K562 (cell line): ENCODE measurements around the gene TSPAN18. TPM values are rescaled to one million over a fixed set of nuclear protein-coding genes. Genes with fewer than 3 reads are reported as not detected.

ENCODE experiments used
- ATAC-seq: fragments of 200-7000 bp; cut with Tn5 transposase; 3 replicates; pipeline ENCODE4 v1.9.1; 2020; ENCODE audit warnings: moderate library complexity
- BruUV-seq: library from RNA; stranded (reverse); fragments of 400-500 nt; replicated peaks from 2 replicates; lab custom pipeline; 2021; lab: Mats Ljungman, UMichigan
- CTCF ChIA-PET: fragments of 300-600 bp; formaldehyde crosslinking; extraction: SDS; loops from one replicate; lab custom pipeline; 2021; ENCODE audit warnings: low intra/inter-chr PET ratio; lab: Yijun Ruan, JAX
- POLR2A ChIA-PET: fragments of 300-600, 350-650 bp; sonication (Branson Sonifier 250); formaldehyde crosslinking; extraction: SDS; loops from one replicate; lab custom pipeline; 2021; ENCODE audit warnings: antibody characterized with exemption, inconsistent platforms; lab: Yijun Ruan, JAX
- DNase-seq, 4 experiments: peaks; one replicate each; pipeline versions ENCODE4 v3.0.0 to v3.0.0-alpha.2; 2011 to 2018; ENCODE audit warnings: low spot score in 3 of 4, mixed read lengths in 3 of 4; ENCODE audit errors: extremely low read depth in 1 of 4
- FAIRE-seq: peaks from 2 replicates; lab custom pipeline; 2011; peaks lifted over from hg19 to GRCh38; lab: Jason Lieb, UNC
- H2AFZ ChIP-seq: 2 replicates; pipeline ENCODE4 v1.6.0; 2011; ENCODE audit warnings: low read depth, low read length, control low read depth, inconsistent platforms
- H3K27ac ChIP-seq: fragments of 200-600 bp; 3 replicates; pipeline ENCODE4 v1.8.0; 2011; ENCODE audit warnings: low read depth, mild to moderate bottlenecking, control low read depth, inconsistent platforms, low read length, moderate library complexity, mixed read lengths; ENCODE audit errors: extremely low read depth
- H3K27me3 ChIP-seq, 2 experiments: fragments of 300-600 bp in 1 of 2; 2 replicates in 1 of 2; 3 replicates in 1 of 2; pipeline versions ENCODE4 v1.6.0 to v1.8.0; 2011; ENCODE audit warnings: inconsistent platforms in 2 of 2, low read length in 2 of 2, mild to moderate bottlenecking in 1 of 2, mixed read lengths in 1 of 2, moderate library complexity in 1 of 2; ENCODE audit not compliant: control insufficient read depth in 2 of 2, insufficient read depth in 2 of 2
- H3K36me3 ChIP-seq: fragments of 300-600 bp; 3 replicates; pipeline ENCODE4 v1.8.0; 2011; ENCODE audit warnings: mild to moderate bottlenecking, low read length, inconsistent platforms; ENCODE audit not compliant: control insufficient read depth, insufficient read depth
- H3K4me1 ChIP-seq, 2 experiments: fragments of 200-600 bp in 1 of 2; replicated peaks in 1 of 2; 2 replicates in 1 of 2; 3 replicates in 1 of 2; pipeline versions ENCODE4 v1.5.1 to v1.8.0; 2011; ENCODE audit warnings: inconsistent platforms in 2 of 2, low read length in 2 of 2, mild to moderate bottlenecking in 1 of 2, mixed read lengths in 1 of 2, moderate library complexity in 1 of 2; ENCODE audit not compliant: control insufficient read depth in 2 of 2, insufficient read depth in 2 of 2
- H3K4me2 ChIP-seq: 2 replicates; pipeline ENCODE4 v1.6.1; 2011; ENCODE audit warnings: low read length, control low read depth, inconsistent platforms, mixed read lengths; ENCODE audit not compliant: insufficient read depth
- H3K4me3 ChIP-seq: fragments of 200-600 bp; sonication (generic), shearing (Covaris generic); 2 replicates; pipeline ENCODE4 v1.5.1; 2016; ENCODE audit warnings: control low read depth, inconsistent platforms
- H3K79me2 ChIP-seq: fragments of 200-600 bp; 3 replicates; pipeline ENCODE4 v1.8.0; 2011; ENCODE audit warnings: low read length, inconsistent platforms; ENCODE audit not compliant: control insufficient read depth, insufficient read depth
- H3K9ac ChIP-seq, 2 experiments: 2 replicates each; pipeline versions ENCODE4 v1.6.0 to v1.6.1; 2011; ENCODE audit warnings: low read depth in 2 of 2, low read length in 2 of 2, control low read depth in 1 of 2, inconsistent platforms in 1 of 2, mild to moderate bottlenecking in 1 of 2, mixed read lengths in 1 of 2; ENCODE audit not compliant: insufficient read depth in 1 of 2
- H3K9me1 ChIP-seq: one replicate; pipeline ENCODE4 v1.6.0; 2011; ENCODE audit warnings: inconsistent platforms, mild to moderate bottlenecking, low read length, moderate library complexity; ENCODE audit not compliant: control insufficient read depth, insufficient read depth
- H3K9me3 ChIP-seq: replicated peaks from 2 replicates; pipeline ENCODE4 v1.5.1; 2011; ENCODE audit warnings: low read depth, low read length, inconsistent platforms; ENCODE audit not compliant: control insufficient read depth, insufficient read depth
- H4K20me1 ChIP-seq: replicated peaks from 2 replicates; pipeline ENCODE4 v1.6.1; 2011; ENCODE audit warnings: low read length, inconsistent platforms, mixed read lengths; ENCODE audit not compliant: control insufficient read depth, insufficient read depth
- NFXL1 ChIP-seq: fragments of 450-650 bp; formaldehyde crosslinking; IDR thresholded peaks from 2 replicates; pipeline ENCODE4 v1.4.0; 2021; ENCODE audit warnings: mild to moderate bottlenecking
- SMAD4 ChIP-seq: fragments of 250-450 bp; sonication (Bioruptor Pico); conservative IDR thresholded peaks from 2 replicates; pipeline ENCODE4 v1.8.0; 2021; ENCODE audit warnings: inconsistent platforms, mild to moderate bottlenecking, moderate library complexity
- WGBS: fragments of 100-300 bp; shearing (Covaris generic); methylation state at CpG from one replicate; pipeline ENCODE4 v1.1.6; 2016; ENCODE audit warnings: low coverage, mixed read lengths; ENCODE audit not compliant: insufficient coverage; ENCODE audit errors: missing lambda C conversion rate; 5-methylcytosine and 5-hydroxymethylcytosine counted together
- in situ Hi-C: fragments of 300-500 bp; cut with MboI; formaldehyde crosslinking; loops from 4 replicates; pipeline ENCODE4 v1.15.0; 2018; ENCODE audit warnings: inconsistent platforms, mixed read lengths
- intact Hi-C: fragments of 100-400 bp; cut with micrococcal nuclease; formaldehyde crosslinking; loops from 2 replicates; pipeline ENCODE4 v1.14.2; 2022
- polyA plus RNA-seq, 8 experiments: library from polyadenylated mRNA; depleted of rRNA in 4 of 8; stranded (reverse) in 5 of 8; unstranded in 3 of 8; fragments of >200 nt; fragmentation: Nextera tagmentation in 2 of 8; fragmentation: Illumina TruSeq in 1 of 8; extraction: Ambion mirVana in 2 of 8; extraction: Trizol in 1 of 8; gene quantifications; 2 replicates each; pipeline versions ENCODE4 v1.2.1 to v1.2.3, GENCODE V29; 2011 to 2014; ENCODE audit warnings: inconsistent platforms in 1 of 8, missing spikeins in 1 of 8
- total RNA-seq, 7 experiments: library from RNA; depleted of rRNA in 6 of 7; stranded (reverse); fragments of >200 nt in 6 of 7; fragmentation: Illumina TruSeq in 2 of 7; extraction: Trizol in 2 of 7; gene quantifications; 2 replicates each; pipeline versions ENCODE4 v1.2.1 to v1.2.3, GENCODE V29; 2011 to 2021; ENCODE audit warnings: low replicate concordance in 1 of 7
- TF ChIP-seq, protein P1 (sequence below): fragments of 200-800 bp; sonication (Bioruptor generic); IDR thresholded peaks from 2 replicates; pipeline ENCODE4 v1.6.1; 2017; ENCODE audit warnings: missing genetic modification characterization, missing compliant biosample characterization

TSPAN18 gene
- total and polyA plus RNA-seq, 9 of the 15 experiments (the other 6 are each of a cell fraction or from before 2014, with no cell fraction given) = 0.17 to 0.35 (median 0.22) TPM; not detected in 4

DNA sequence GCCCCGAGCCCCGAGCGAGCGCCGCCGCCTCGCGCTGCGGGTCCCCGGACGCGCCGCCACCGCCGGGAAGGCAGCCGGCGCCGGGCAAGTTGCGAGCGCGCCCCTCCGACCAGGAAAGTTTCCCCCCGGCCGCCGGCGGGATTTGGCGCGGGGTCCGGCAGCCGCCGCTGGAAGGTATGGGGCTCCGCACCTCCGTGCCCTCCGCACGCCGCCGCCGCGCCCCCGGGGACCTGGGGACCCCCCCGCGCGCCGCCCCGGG is 281 bp downstream of the TSPAN18 start:
- no peaks in the 10 kb centered on the region for H3K9me1 ChIP-seq
- CTCF ChIA-PET = interaction anchor here (2.7 kb wide), 1 partner anchor 166 kb away, joined by 13 read pairs; no protein-coding TSS in a partner anchor
- DNase-seq = peak in 1 of 4 experiments; percentile 32
- TF ChIP-seq NFXL1 (CRISPR knock-in tag) = no peak
- TF ChIP-seq, protein P1, sequence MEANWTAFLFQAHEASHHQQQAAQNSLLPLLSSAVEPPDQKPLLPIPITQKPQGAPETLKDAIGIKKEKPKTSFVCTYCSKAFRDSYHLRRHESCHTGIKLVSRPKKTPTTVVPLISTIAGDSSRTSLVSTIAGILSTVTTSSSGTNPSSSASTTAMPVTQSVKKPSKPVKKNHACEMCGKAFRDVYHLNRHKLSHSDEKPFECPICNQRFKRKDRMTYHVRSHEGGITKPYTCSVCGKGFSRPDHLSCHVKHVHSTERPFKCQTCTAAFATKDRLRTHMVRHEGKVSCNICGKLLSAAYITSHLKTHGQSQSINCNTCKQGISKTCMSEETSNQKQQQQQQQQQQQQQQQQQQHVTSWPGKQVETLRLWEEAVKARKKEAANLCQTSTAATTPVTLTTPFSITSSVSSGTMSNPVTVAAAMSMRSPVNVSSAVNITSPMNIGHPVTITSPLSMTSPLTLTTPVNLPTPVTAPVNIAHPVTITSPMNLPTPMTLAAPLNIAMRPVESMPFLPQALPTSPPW (CRISPR knock-in tag) = peak; percentile 69
- peak; percentile 25; the same call in 1 of the 2 replicates for TF ChIP-seq SMAD4 (CRISPR knock-in tag)
- TF ChIP-seq, all 486 proteins: peak for 2
- no peak overlapping the region for H2AFZ ChIP-seq
- H3K27ac ChIP-seq = no peak overlapping the region
- no peak overlapping the region for H3K4me2 ChIP-seq
- FAIRE-seq (no peak), ATAC-seq (no peak)
- peaks cover 7% of the 10 kb centered on the region; the same call in 1 of the 2 replicates for H4K20me1 ChIP-seq
- H3K9me3 ChIP-seq = no peaks in the 10 kb centered on the region
- 0% methylated on average over 5 of the region's 45 CpGs for WGBS
- in situ Hi-C loops (no loop called here), intact Hi-C loops (loop anchor here (5.0 kb wide), 1 partner anchor 50 kb away; no protein-coding TSS in a partner anchor)
- H3K27me3 ChIP-seq = peaks cover 7 to 64% of the 10 kb centered on the region in 2 experiments; a peak in 4 of 5 replicates
- H3K79me2 ChIP-seq = no peaks in the 10 kb centered on the region
- peaks cover 7 to 20% of the 10 kb centered on the region in 2 experiments; a peak in 4 of 5 replicates for H3K4me1 ChIP-seq
- no peaks in the 10 kb centered on the region for H3K36me3 ChIP-seq
- peak overlapping the region; percentile 25 for H3K4me3 ChIP-seq
- H3K9ac ChIP-seq = 0 out of 4 replicates have a peak overlapping the region, but pooled peaks of 1 of the 2 experiments have one; percentile 57
- POLR2A ChIA-PET = no interaction called here
- BruUV-seq = no TSS peak
